Measurements from ENCODE around the gene GCNT1.
"Not testable (repeated sequence)": the region's sequence is repeated elsewhere in the genome, so short reads cannot be mapped to it uniquely, and the experiment has no call there.

The GCNT1 gene

GRCh38 chr9:76528642-76529190, 69.7 kb downstream of the GCNT1 start:
- no peak for TF ChIP-seq CTCF (IDR thresholded peaks at IDR 0.05; ENCODE audit: borderline replicate concordance, insufficient read depth, low read depth, low read length)
- H3K4me3 ChIP-seq (ENCODE audit: low read depth, low read length), result no peak overlapping the region

DNA sequence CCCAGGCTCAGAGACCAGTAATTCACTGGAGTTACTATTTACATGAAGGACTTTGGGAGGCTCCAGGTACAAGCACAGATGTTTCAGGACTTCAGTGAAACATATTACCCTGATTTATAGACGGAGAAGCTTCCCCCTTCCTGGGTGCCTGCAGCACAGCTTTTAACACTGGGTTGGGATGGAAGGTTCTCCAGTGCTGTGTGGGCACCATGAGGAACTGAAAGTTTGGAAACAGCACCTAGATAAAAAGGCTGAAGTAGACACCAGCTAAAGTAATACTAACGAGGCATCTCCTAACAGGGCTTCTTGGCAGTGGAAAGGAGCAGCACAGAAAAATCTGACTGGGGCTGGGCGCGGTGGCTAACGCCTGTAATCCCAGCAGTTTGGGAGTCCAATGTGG, 70.7 kb downstream of the GCNT1 start:
- no peak overlapping the region for H3K4me3 ChIP-seq (ENCODE audit: low read depth, low read length)
- no peak for TF ChIP-seq CTCF (IDR thresholded peaks at IDR 0.05; ENCODE audit: borderline replicate concordance, insufficient read depth, low read depth, low read length)

DNA sequence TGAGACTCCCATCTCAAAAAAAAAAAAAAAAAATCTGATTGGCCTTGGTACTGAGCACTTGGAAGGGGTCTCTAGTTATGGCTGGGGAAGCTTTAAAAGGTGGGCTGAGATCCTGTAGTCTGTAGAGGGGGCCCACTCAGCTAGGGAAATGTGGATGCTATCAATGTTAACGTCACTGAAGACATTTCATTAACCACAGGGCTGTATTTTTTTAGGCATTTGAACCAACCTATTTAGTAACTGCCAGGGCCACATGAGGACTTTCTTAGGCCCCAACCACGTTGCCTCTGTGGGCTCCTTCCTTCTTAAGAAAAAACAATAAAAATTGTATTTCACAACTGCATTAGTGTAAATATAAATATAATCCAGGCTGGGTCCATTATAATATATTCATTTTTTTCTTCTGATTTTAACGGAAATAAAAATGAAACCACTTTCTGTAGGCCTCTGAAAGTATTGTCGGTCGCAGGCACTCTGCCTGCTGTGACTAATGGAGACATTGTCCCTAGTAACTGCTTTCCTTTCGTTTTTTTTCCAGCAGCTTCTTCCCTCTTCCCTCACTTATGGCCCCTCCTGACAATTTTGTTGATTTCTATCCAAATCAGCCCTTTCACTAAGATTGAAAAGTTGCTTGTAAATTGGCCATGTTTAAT, 71.6 kb downstream of the GCNT1 start:
- no peak for TF ChIP-seq CTCF (IDR thresholded peaks at IDR 0.05; ENCODE audit: borderline replicate concordance, insufficient read depth, low read depth, low read length)
- no peak overlapping the region for H3K4me3 ChIP-seq (ENCODE audit: low read depth, low read length)

DNA sequence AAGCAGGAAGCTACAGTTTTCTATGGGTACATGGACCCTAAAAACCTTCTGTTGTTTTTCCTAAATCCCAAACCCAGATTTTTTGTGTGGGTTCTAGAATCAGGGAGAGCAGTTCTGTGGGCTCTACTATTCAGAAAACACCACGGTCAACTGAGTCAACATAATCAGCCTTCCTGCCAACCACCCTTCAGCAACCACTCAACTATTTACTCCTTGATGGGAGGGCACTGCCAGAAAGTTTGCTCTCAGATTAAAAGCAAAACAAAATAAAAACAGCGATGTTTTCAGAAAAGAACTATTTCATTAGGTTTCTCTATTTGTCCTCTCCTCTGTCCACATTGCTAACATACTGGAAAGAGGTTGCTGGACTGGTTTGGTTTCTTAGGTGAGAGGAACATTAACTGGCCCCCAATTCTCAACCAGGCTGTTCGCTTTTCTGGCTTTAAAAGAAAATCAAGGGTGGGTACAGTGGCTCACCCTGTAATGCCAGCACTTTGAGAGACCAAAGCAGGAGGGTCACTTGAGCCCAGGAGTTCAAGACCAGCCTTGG, 72.3 kb downstream of the GCNT1 start:
- no peak for TF ChIP-seq CTCF (IDR thresholded peaks at IDR 0.05; ENCODE audit: borderline replicate concordance, insufficient read depth, low read depth, low read length)

DNA sequence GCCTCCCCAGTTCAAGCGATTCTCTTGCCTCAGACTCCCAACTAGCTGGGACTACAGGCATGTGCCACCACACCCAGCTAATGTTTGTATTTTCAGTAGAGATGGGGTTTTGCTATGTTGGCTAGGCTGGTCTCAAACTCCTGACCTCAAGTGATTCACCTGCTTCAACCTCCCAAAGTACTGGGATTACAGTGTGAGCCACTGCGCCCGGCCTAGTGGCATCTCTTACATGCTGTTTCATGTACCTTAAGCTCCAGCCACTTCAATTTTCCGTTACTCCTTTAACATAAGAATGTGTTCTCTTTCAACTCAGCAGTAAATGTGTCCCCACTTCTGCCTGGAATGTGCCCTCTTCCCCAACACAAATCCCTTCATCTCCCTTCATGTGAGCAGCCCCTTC, 73.9 kb downstream of the GCNT1 start:
- not testable (repeated sequence) for H3K4me3 ChIP-seq (ENCODE audit: low read depth, low read length)

More for the DNA sequence above, 72.3 kb downstream of the GCNT1 start:
- no peak overlapping the region for H3K4me3 ChIP-seq (ENCODE audit: low read depth, low read length)

- H3K4me3 ChIP-seq (ENCODE audit: low read depth, low read length), result no peak overlapping the region
- no peak for TF ChIP-seq CTCF (IDR thresholded peaks at IDR 0.05; ENCODE audit: borderline replicate concordance, insufficient read depth, low read depth, low read length)
Measured at GRCh38 chr9:76534026-76534425, 75.0 kb downstream of the GCNT1 start.

DNA sequence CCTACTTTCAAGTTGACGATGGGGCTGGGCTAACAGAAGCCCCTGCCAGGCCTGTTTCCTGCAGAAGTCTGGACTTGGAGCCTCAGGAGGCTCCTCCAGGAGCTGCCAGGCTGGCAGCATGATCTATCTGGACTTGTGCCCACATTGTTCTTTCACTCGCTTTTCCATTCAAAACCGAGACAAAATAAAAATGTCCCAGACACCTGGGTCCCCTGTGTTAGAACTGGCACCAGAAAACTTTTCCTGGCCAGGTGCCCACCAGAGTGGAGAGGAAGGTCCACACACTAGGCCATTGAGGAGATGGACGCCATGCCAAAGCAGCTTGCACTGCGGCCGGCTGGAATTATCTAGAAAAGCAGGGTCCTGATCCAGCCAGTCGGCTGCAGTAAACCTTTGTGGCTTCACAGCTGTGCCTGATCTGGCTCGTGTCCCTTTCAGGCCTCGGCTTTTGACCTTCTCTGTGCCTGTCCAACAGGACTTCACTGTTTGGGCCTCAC, 78.2 kb downstream of the GCNT1 start:
- no peak for TF ChIP-seq CTCF (IDR thresholded peaks at IDR 0.05; ENCODE audit: borderline replicate concordance, insufficient read depth, low read depth, low read length)
- no peak overlapping the region for H3K4me3 ChIP-seq (ENCODE audit: low read depth, low read length)

Measured in GM12875 (cell line).